Mesothelial cell of epicardium (in vitro differentiated cells): Measurements from ENCODE around the gene CLEC1A. TPM values are rescaled to one million over a fixed set of nuclear protein-coding genes. Genes with fewer than 3 reads are reported as not detected.

ENCODE experiments used
- DNase-seq, 2 experiments: peaks; one replicate each; pipeline ENCODE4 v3.0.0; 2021; ENCODE audit warnings: low spot score in 2 of 2; ENCODE audit not compliant: unreplicated experiment in 2 of 2
- H3K27ac Mint-ChIP-seq: 2 replicates; pipeline ENCODE4 v1.8.0; 2021; ENCODE audit warnings: mixed read lengths
- H3K27me3 Mint-ChIP-seq: 2 replicates; pipeline ENCODE4 v1.8.0; 2021; ENCODE audit warnings: low read depth, mixed read lengths
- H3K36me3 Mint-ChIP-seq: 2 replicates; pipeline ENCODE4 v1.8.0; 2021; ENCODE audit warnings: mixed read lengths
- H3K4me1 Mint-ChIP-seq: 2 replicates; pipeline ENCODE4 v1.8.0; 2021; ENCODE audit warnings: mixed read lengths
- H3K4me3 Mint-ChIP-seq: 2 replicates; pipeline ENCODE4 v1.8.0; 2021; ENCODE audit warnings: mild to moderate bottlenecking, moderate library complexity, mixed read lengths
- H3K9me3 Mint-ChIP-seq: 2 replicates; pipeline ENCODE4 v1.8.0; 2021; ENCODE audit warnings: mixed read lengths
- CTCF ChIP-seq: fragments of 200-600 bp; sonication (generic); IDR thresholded peaks from one replicate; pipeline ENCODE4 v1.5.0; 2021; ENCODE audit warnings: antibody characterized with exemption; ENCODE audit not compliant: unreplicated experiment
- total RNA-seq: library from RNA; stranded (reverse); gene quantifications from 3 replicates; pipeline ENCODE4 v1.2.1, GENCODE V29; 2021

Gene CLEC1A
- total RNA-seq, 1 donor from 2014 or later, result 0.51 TPM

GRCh38 chr12:10048526-10048925, 50.3 kb downstream of the CLEC1A start:
- Mint-ChIP-seq H3K36me3 (no peaks in the 10 kb centered on the region), H3K4me1 (no peaks in the 10 kb centered on the region), H3K4me3 (no peak overlapping the region), H3K27ac (no peak overlapping the region), H3K27me3 (peaks cover 6% of the 10 kb centered on the region), H3K9me3 (peaks cover 12% of the 10 kb centered on the region)
- no peak for TF ChIP-seq CTCF
- DNase-seq, result no peak

GRCh38 chr12:10042167-10042566, 56.6 kb downstream of the CLEC1A start:
- Mint-ChIP-seq H3K27me3 (peaks cover 6% of the 10 kb centered on the region), H3K27ac (no peak overlapping the region), H3K4me1 (no peaks in the 10 kb centered on the region), H3K4me3 (no peak overlapping the region), H3K36me3 (no peaks in the 10 kb centered on the region), H3K9me3 (no peaks in the 10 kb centered on the region)
- DNase-seq, result no peak
- no peak for TF ChIP-seq CTCF

GRCh38 chr12:10033783-10034545, 64.8 kb downstream of the CLEC1A start:
- no peaks in the 10 kb centered on the region for H3K27me3 Mint-ChIP-seq
- DNase-seq, result no peak

GRCh38 chr12:10031771-10032175, 67.0 kb downstream of the CLEC1A start:
- H3K36me3 Mint-ChIP-seq, result no peaks in the 10 kb centered on the region
- H3K9me3 Mint-ChIP-seq, result no peaks in the 10 kb centered on the region
- H3K27me3 Mint-ChIP-seq, result no peaks in the 10 kb centered on the region
- no peak overlapping the region for H3K4me3 Mint-ChIP-seq
- no peak overlapping the region for H3K27ac Mint-ChIP-seq
- no peak for DNase-seq
- no peak for TF ChIP-seq CTCF
- peaks cover 2% of the 10 kb centered on the region for H3K4me1 Mint-ChIP-seq

More at GRCh38 chr12:10033783-10034545, 64.8 kb downstream of the CLEC1A start:
- Mint-ChIP-seq H3K4me3 (no peak overlapping the region), H3K27ac (no peak overlapping the region), H3K36me3 (no peaks in the 10 kb centered on the region), H3K4me1 (peaks cover 2% of the 10 kb centered on the region), H3K9me3 (no peaks in the 10 kb centered on the region)
- TF ChIP-seq CTCF, result peak; percentile 74

- Mint-ChIP-seq H3K27ac (no peak overlapping the region), H3K36me3 (no peaks in the 10 kb centered on the region), H3K9me3 (no peaks in the 10 kb centered on the region), H3K27me3 (no peaks in the 10 kb centered on the region), H3K4me1 (peaks cover 2% of the 10 kb centered on the region), H3K4me3 (no peak overlapping the region)
- no peak for TF ChIP-seq CTCF
- no peak for DNase-seq
These were observed 67.5 kb downstream of the CLEC1A start for GRCh38 chr12:10031321-10031720.
